MCF 10A (cell line): Measurements from ENCODE around the gene CLTA. TPM values are rescaled to one million over a fixed set of nuclear protein-coding genes. Genes with fewer than 3 reads are reported as not detected.

Source experiments
- BruUV-seq: library from RNA; stranded (reverse); fragments of 400-500 nt; replicated peaks from 2 replicates; lab custom pipeline; 2021; lab: Mats Ljungman, UMichigan
- CTCF ChIA-PET: fragments of 300-600 bp; sonication (Branson Sonifier 250); formaldehyde crosslinking; extraction: SDS; loops from one replicate; lab custom pipeline; 2021; ENCODE audit warnings: antibody characterized with exemption, inconsistent platforms; lab: Yijun Ruan, JAX
- POLR2A ChIA-PET: fragments of 300-600, 350-650 bp; sonication (Branson Sonifier 250); formaldehyde crosslinking; extraction: SDS; loops from one replicate; lab custom pipeline; 2020; ENCODE audit warnings: antibody characterized with exemption, inconsistent platforms; lab: Yijun Ruan, JAX
- DNase-seq: peaks from one replicate; pipeline ENCODE4 v3.0.0-alpha.2; 2018; ENCODE audit not compliant: unreplicated experiment
- H3K27ac Mint-ChIP-seq: one replicate; pipeline ENCODE4 v1.8.0; 2022; ENCODE audit warnings: mild to moderate bottlenecking, low read depth, mixed read lengths; ENCODE audit not compliant: unreplicated experiment
- H3K27me3 Mint-ChIP-seq: one replicate; pipeline ENCODE4 v1.8.0; 2022; ENCODE audit warnings: mixed read lengths; ENCODE audit not compliant: insufficient read depth, unreplicated experiment
- H3K36me3 Mint-ChIP-seq: one replicate; pipeline ENCODE4 v1.8.0; 2022; ENCODE audit warnings: mild to moderate bottlenecking, moderate library complexity, mixed read lengths; ENCODE audit not compliant: insufficient read depth, unreplicated experiment
- H3K4me1 Mint-ChIP-seq: one replicate; pipeline ENCODE4 v1.8.0; 2022; ENCODE audit warnings: mixed read lengths; ENCODE audit not compliant: insufficient read depth, unreplicated experiment
- H3K4me3 Mint-ChIP-seq: one replicate; pipeline ENCODE4 v1.8.0; 2022; ENCODE audit warnings: mild to moderate bottlenecking, moderate library complexity, mixed read lengths; ENCODE audit not compliant: unreplicated experiment
- H3K9me3 Mint-ChIP-seq: one replicate; pipeline ENCODE4 v1.8.0; 2022; ENCODE audit warnings: mixed read lengths; ENCODE audit not compliant: unreplicated experiment
- intact Hi-C: fragments of 100-400 bp; cut with micrococcal nuclease; formaldehyde crosslinking; loops from 2 replicates; pipeline ENCODE4 v1.14.1; 2022
- total RNA-seq: library from RNA; stranded (reverse); gene quantifications from 2 replicates; pipeline ENCODE4 v1.2.3, GENCODE V29; 2022
- TF ChIP-seq, protein P1 (sequence below): fragments of 200-600 bp; IDR thresholded peaks from one replicate; pipeline ENCODE4 v1.8.0; 2022; ENCODE audit warnings: antibody characterized with exemption, mild to moderate bottlenecking; ENCODE audit not compliant: unreplicated experiment

The CLTA gene
- total RNA-seq, 1 experiment from 2014 or later: 189 TPM

DNA sequence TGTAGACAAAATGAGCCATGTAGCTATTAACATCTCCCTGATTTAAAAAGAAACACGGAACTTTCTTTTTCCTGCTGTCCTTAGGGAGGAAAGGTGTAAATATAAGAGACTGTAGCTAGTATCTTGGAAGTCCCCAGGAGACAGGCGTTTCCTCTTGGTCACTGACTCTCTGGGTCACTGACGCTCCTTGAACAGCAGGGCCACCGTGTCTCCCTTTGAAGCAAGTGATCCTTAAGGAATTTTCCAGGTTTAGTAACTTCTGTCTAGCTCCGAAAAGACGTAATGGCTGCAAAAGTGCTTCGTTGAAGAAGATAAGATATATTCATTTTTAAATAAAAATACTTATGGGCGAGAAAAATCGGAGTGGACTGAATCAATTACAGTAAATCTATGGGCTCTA is 745 bp upstream of the CLTA start:
- H3K4me3 Mint-ChIP-seq: peak overlapping the region; percentile 83
- peaks cover 16% of the 10 kb centered on the region for H3K36me3 Mint-ChIP-seq
- H3K9me3 Mint-ChIP-seq: no peaks in the 10 kb centered on the region
- TSS peak; percentile 93 for BruUV-seq
- peaks cover 33% of the 10 kb centered on the region for H3K4me1 Mint-ChIP-seq
- intact Hi-C loops: no loop called here
- CTCF ChIA-PET: interaction anchor here (0.6 to 3.1 kb wide), 28 partner anchors 10 to 1718 kb away, joined by 3 to 28 read pairs (median 4); partner anchors contain the start of gene CCIN
- H3K27me3 Mint-ChIP-seq: no peaks in the 10 kb centered on the region
- POLR2A ChIA-PET: interaction anchor here (0.6 to 4.1 kb wide), 35 partner anchors 9 to 458 kb away, joined by 3 to 26 read pairs (median 4); partner anchors contain the start of genes CCIN, CREB3, HRCT1 and RECK
- TF ChIP-seq, protein P1, sequence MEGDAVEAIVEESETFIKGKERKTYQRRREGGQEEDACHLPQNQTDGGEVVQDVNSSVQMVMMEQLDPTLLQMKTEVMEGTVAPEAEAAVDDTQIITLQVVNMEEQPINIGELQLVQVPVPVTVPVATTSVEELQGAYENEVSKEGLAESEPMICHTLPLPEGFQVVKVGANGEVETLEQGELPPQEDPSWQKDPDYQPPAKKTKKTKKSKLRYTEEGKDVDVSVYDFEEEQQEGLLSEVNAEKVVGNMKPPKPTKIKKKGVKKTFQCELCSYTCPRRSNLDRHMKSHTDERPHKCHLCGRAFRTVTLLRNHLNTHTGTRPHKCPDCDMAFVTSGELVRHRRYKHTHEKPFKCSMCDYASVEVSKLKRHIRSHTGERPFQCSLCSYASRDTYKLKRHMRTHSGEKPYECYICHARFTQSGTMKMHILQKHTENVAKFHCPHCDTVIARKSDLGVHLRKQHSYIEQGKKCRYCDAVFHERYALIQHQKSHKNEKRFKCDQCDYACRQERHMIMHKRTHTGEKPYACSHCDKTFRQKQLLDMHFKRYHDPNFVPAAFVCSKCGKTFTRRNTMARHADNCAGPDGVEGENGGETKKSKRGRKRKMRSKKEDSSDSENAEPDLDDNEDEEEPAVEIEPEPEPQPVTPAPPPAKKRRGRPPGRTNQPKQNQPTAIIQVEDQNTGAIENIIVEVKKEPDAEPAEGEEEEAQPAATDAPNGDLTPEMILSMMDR: no peak
- peak overlapping the region; percentile 92 for H3K27ac Mint-ChIP-seq
- DNase-seq: no peak

DNA sequence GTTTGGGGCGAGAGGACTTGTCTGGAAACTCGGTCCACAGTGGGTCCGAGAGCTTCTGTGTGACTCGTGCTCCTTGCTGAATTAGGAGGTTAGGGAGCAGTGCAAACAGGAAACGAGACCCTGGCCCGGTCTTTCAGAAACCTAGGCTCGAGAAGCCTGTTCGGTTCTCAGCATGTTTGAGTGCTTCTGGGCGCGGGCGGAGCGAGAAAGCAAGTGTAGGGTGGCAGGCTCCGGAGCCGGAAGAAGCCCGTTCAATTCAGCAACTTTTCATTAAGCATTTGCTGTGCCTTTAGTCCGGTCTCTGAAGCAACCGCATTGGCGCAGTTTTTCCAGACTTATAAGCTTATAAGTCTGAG is 547 bp downstream of the CLTA start:
- no peaks in the 10 kb centered on the region for H3K27me3 Mint-ChIP-seq

DNA sequence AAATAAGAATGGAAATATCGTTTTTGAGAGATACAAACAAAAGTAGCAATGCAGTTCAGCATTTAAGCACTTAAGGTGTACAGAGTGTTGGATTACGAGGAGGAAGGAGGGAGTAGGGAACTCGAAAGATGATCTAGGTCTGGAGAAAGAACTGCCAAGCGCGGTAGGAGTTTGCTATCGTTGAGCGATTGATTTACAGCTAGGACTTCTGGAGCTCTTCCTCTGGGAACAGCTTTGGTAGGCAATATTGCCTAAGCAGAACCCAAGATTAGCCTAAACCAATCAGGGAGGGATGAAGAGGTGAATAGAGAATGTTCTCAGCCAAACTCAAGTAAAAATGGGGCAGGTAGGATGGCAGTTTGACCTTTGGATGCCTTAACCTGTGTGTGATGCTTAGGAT is 965 bp downstream of the CLTA start:
- TF ChIP-seq, protein P1: no peak
- no peak for DNase-seq
- Mint-ChIP-seq H3K27ac (peak overlapping the region; percentile 92), H3K9me3 (no peaks in the 10 kb centered on the region), H3K4me3 (peak overlapping the region; percentile 83), H3K27me3 (no peaks in the 10 kb centered on the region), H3K36me3 (peaks cover 26% of the 10 kb centered on the region), H3K4me1 (peaks cover 35% of the 10 kb centered on the region)
- intact Hi-C loops: loop anchor here (1.0 kb wide), 1 partner anchor 138 kb away; no protein-coding TSS in a partner anchor
- ChIA-PET POLR2A (interaction anchor here (0.6 to 4.1 kb wide), 23 partner anchors 10 to 1150 kb away, joined by 3 to 26 read pairs (median 5); partner anchors contain the start of genes CREB3, GNE, RNF38 and TLN1), CTCF (interaction anchor here (0.6 to 3.1 kb wide), 7 partner anchors 17 to 1248 kb away, joined by 3 to 12 read pairs (median 3); no protein-coding TSS in a partner anchor)
- TSS peak; percentile 46 for BruUV-seq

More for the DNA sequence above, 547 bp downstream of the CLTA start:
- H3K4me1 Mint-ChIP-seq: peaks cover 35% of the 10 kb centered on the region
- H3K27ac Mint-ChIP-seq: peak overlapping the region; percentile 92
- peak overlapping the region; percentile 83 for H3K4me3 Mint-ChIP-seq
- intact Hi-C loops: no loop called here
- ChIA-PET POLR2A (interaction anchor here (0.6 to 4.1 kb wide), 30 partner anchors 11 to 1150 kb away, joined by 3 to 26 read pairs (median 4); partner anchors contain the start of genes CREB3, GNE, HRCT1 and RECK), CTCF (interaction anchor here (0.6 to 3.1 kb wide), 17 partner anchors 10 to 1247 kb away, joined by 3 to 28 read pairs (median 3); partner anchors contain the start of gene CCIN)
- no TSS peak for BruUV-seq
- TF ChIP-seq, protein P1: no peak
- no peaks in the 10 kb centered on the region for H3K9me3 Mint-ChIP-seq
- peaks cover 25% of the 10 kb centered on the region for H3K36me3 Mint-ChIP-seq
- peak; percentile 25 for DNase-seq

DNA sequence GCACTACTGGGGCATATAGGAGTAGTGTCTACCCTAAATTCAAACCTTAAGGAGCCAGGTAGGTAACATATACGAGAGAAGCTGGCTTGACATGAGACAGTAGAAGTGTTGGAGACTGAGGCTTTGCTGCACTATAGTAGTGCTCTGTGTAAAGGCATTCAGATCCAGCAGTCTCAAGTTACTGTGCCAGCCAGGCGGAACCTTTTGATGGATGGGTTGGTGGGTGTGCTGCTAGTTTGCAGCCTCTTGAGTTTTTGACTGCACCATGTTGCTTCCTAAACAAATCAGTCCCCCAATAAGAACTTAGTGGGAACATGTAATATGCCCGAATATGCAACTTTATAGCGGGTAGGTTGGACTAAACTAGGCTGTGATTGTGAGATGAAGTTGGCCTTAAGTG is 1.5 kb downstream of the CLTA start:
- no TSS peak for BruUV-seq
- intact Hi-C loops: loop anchor here (1.0 kb wide), 1 partner anchor 137 kb away; no protein-coding TSS in a partner anchor
- Mint-ChIP-seq H3K36me3 (peaks cover 29% of the 10 kb centered on the region), H3K4me1 (peaks cover 35% of the 10 kb centered on the region), H3K27me3 (no peaks in the 10 kb centered on the region), H3K9me3 (no peaks in the 10 kb centered on the region), H3K4me3 (peak overlapping the region; percentile 83), H3K27ac (peak overlapping the region; percentile 92)
- TF ChIP-seq, protein P1: no peak
- ChIA-PET CTCF (interaction anchor here (0.6 to 3.1 kb wide), 4 partner anchors 27 to 139 kb away, joined by 3 to 12 read pairs (median 4); no protein-coding TSS in a partner anchor), POLR2A (interaction anchor here (0.9 to 4.1 kb wide), 10 partner anchors 10 to 460 kb away, joined by 3 to 26 read pairs (median 6); partner anchors contain the start of genes CREB3, GNE and TLN1)
- peak; percentile 38 for DNase-seq
